AG09309 (cell line): ENCODE data around the gene ABHD2.

Experiments used
- DNase-seq: peaks from one replicate; pipeline ENCODE4 v3.0.0-alpha.2; 2010; ENCODE audit warnings: low read depth
- H3K4me3 ChIP-seq: 2 replicates; pipeline ENCODE4 v1.5.1; 2011; ENCODE audit warnings: mild to moderate bottlenecking, low read depth, low read length, moderate library complexity; ENCODE audit not compliant: control insufficient read depth
- CTCF ChIP-seq: IDR thresholded peaks from 2 replicates; pipeline ENCODE4 v1.5.1; 2011; ENCODE audit warnings: mild to moderate bottlenecking, low read depth, low read length, inconsistent platforms; ENCODE audit not compliant: insufficient read depth, control insufficient read depth; ENCODE audit errors: missing control alignments

The ABHD2 gene

GRCh38 chr15:89178307-89178977, 90.2 kb downstream of the ABHD2 start:
- H3K4me3 ChIP-seq, result no peak overlapping the region
- TF ChIP-seq CTCF, result no peak
- DNase-seq, result no peak

GRCh38 chr15:89179966-89180875, 92.0 kb downstream of the ABHD2 start:
- no peak overlapping the region for H3K4me3 ChIP-seq
- DNase-seq, result peak; percentile 51
- TF ChIP-seq CTCF, result no peak

- DNase-seq, result no peak
- no peak overlapping the region for H3K4me3 ChIP-seq
- TF ChIP-seq CTCF, result no peak
Measured at GRCh38 chr15:89184357-89184756, 96.1 kb downstream of the ABHD2 start.

GRCh38 chr15:89184886-89185526, 96.8 kb downstream of the ABHD2 start:
- no peak overlapping the region for H3K4me3 ChIP-seq
- no peak for DNase-seq
- no peak for TF ChIP-seq CTCF

GRCh38 chr15:89186803-89187202, 98.5 kb downstream of the ABHD2 start:
- no peak for DNase-seq
- no peak overlapping the region for H3K4me3 ChIP-seq
- no peak for TF ChIP-seq CTCF

- no peak overlapping the region for H3K4me3 ChIP-seq
- DNase-seq, result no peak
- no peak for TF ChIP-seq CTCF
Measured at GRCh38 chr15:89187301-89187985, 99.2 kb downstream of the ABHD2 start.
